Thyroid gland (tissue), 4 donors: ENCODE measurements around the gene FBXL20. TPM values are rescaled to one million over a fixed set of nuclear protein-coding genes. Genes with fewer than 3 reads are reported as not detected.

ENCODE experiments used
- DNase-seq, 2 donors: peaks; one replicate each; pipeline ENCODE4 v3.0.0-alpha.2; 2019
- H3K27ac ChIP-seq, 3 donors: fragments of 200-600 bp; sonication (generic); 1 replicate in 2 of 3; 2 replicates in 1 of 3; pipeline ENCODE4 v1.5.1; 2016 to 2019; ENCODE audit warnings: mild to moderate bottlenecking in 1 of 3, moderate library complexity in 1 of 3
- H3K27me3 ChIP-seq: fragments of 200-600 bp; sonication (generic); one replicate; pipeline ENCODE4 v1.5.1; 2019
- H3K36me3 ChIP-seq, 2 donors: fragments of 200-600 bp; sonication (generic); one replicate each; pipeline ENCODE4 v1.5.1; 2016 to 2019
- H3K4me1 ChIP-seq, 2 donors: fragments of 200-600 bp; sonication (generic); one replicate each; pipeline ENCODE4 v1.5.1; 2017 to 2019
- H3K4me3 ChIP-seq, 3 donors: fragments of 200-600 bp; sonication (generic); replicated peaks in 1 of 3; 1 replicate in 2 of 3; 2 replicates in 1 of 3; pipeline ENCODE4 v1.5.1; 2016; ENCODE audit warnings: mild to moderate bottlenecking in 1 of 3
- H3K9me3 ChIP-seq: fragments of 200-600 bp; sonication (generic); one replicate; pipeline ENCODE4 v1.5.1; 2017
- CTCF ChIP-seq, 6 experiments: fragments of 200-600 bp in 3 of 6; fragments of 450-650 bp in 3 of 6; sonication (generic) in 3 of 6; IDR thresholded peaks; one replicate each; pipeline ENCODE4 v1.5.1; 2016 to 2019; ENCODE audit warnings: antibody characterized with exemption in 6 of 6, mild to moderate bottlenecking in 2 of 6, inconsistent platforms in 1 of 6, moderate library complexity in 1 of 6
- POLR2A ChIP-seq, 2 donors: fragments of 450-650 bp; IDR thresholded peaks; one replicate each; pipeline ENCODE4 v1.6.1; 2017; ENCODE audit warnings: antibody characterized with exemption in 2 of 2, mild to moderate bottlenecking in 2 of 2, moderate library complexity in 1 of 2
- WGBS, 2 donors: methylation state at CpG; one replicate each; pipeline ENCODE4 v1.1.5; 2017; 5-methylcytosine and 5-hydroxymethylcytosine counted together
- intact Hi-C: fragments of 100-400 bp; cut with DNase I; formaldehyde crosslinking; loops from one replicate; pipeline ENCODE4 v1.15.1; 2023
- total RNA-seq, 4 donors: library from RNA; depleted of rRNA; stranded (reverse); fragments of >200 nt; gene quantifications; one replicate each; pipeline ENCODE4 v1.2.3, GENCODE V29; 2016

FBXL20 gene
- total RNA-seq, 4 donors from 2014 or later: 17.2 to 27.7 (median 22.2) TPM

- Histone ChIP-seq H3K4me3 (no peak overlapping the region), H3K27ac (no peak overlapping the region), H3K4me1 (peaks cover 0 to 7% of the 10 kb centered on the region in 2 donors), H3K9me3 (no peaks in the 10 kb centered on the region), H3K36me3 (no peaks in the 10 kb centered on the region), H3K27me3 (peaks cover 5% of the 10 kb centered on the region)
- no peak for TF ChIP-seq CTCF (IDR thresholded peaks at IDR 0.05)
- TF ChIP-seq POLR2A (IDR thresholded peaks at IDR 0.05): no peak
- DNase-seq: no peak
- WGBS, 2 donors: 49 to 55% methylated on average over 9 of the region's 10 CpGs
- intact Hi-C loops: loop anchor here (10.0 kb wide), 1 partner anchor 166 kb away; no protein-coding TSS in a partner anchor
These were observed 170.3 kb downstream of the FBXL20 start for GRCh38 chr17:39231091-39231561.

GRCh38 chr17:39230361-39230760 is 171.1 kb downstream of the FBXL20 start:
- no peaks in the 10 kb centered on the region for H3K9me3 ChIP-seq
- WGBS, 2 donors: 50 to 89% methylated on average over 1 of the region's 1 CpG
- peaks cover 13% of the 10 kb centered on the region for H3K27me3 ChIP-seq
- TF ChIP-seq POLR2A (IDR thresholded peaks at IDR 0.05) (no peak), CTCF (IDR thresholded peaks at IDR 0.05) (no peak)
- H3K4me3 ChIP-seq: no peak overlapping the region
- no peaks in the 10 kb centered on the region for H3K36me3 ChIP-seq
- H3K4me1 ChIP-seq: peaks cover 4 to 14% of the 10 kb centered on the region in 2 donors
- intact Hi-C loops: loop anchor here (10.0 kb wide), 1 partner anchor 166 kb away; no protein-coding TSS in a partner anchor
- DNase-seq: no peak
- no peak overlapping the region for H3K27ac ChIP-seq

DNA sequence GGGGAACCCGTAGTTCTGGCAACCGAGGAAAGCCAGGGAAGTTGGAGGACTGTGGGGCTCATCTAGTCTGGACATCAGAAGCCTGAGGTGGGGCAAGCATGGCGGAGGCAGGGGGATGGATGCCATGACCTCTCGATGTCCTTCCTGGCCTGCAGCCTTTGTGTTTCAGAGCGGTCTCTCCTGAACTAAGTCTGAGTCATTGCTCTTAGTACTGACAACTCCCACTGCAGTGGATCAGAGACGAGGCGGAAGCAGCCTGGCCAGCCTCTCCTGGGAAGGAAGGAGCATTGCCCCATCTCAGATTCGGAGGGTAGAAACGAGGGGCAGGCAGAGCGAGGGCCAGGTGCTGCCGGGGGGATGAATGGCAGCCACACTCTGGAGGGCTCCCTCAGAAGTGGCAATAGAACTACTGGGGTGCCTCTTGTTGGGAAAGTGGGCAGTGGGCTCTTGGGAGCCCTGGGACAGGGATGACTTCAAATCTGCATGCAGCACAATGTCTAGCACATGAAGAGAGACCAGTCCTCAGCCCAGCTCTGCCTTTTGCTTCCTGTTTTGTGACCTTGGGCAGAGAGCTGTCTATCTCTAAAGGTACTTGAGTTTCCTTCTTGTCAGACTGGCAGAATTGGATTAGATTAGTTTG is 172.0 kb downstream of the FBXL20 start:
- no peaks in the 10 kb centered on the region for H3K36me3 ChIP-seq
- intact Hi-C loops: no loop called here
- TF ChIP-seq POLR2A (IDR thresholded peaks at IDR 0.05): no peak
- TF ChIP-seq CTCF (IDR thresholded peaks at IDR 0.05): no peak
- H3K4me3 ChIP-seq: no peak overlapping the region
- H3K27me3 ChIP-seq: peaks cover 18% of the 10 kb centered on the region
- DNase-seq: no peak
- H3K4me1 ChIP-seq: peaks cover 9 to 23% of the 10 kb centered on the region in 2 donors
- no peaks in the 10 kb centered on the region for H3K9me3 ChIP-seq
- 54 to 72% methylated on average over 9 to 11 of the region's 11 CpGs for WGBS, 2 donors
- no peak overlapping the region for H3K27ac ChIP-seq

- WGBS, 2 donors: 81 to 92% methylated on average over 2 of the region's 2 CpGs
- intact Hi-C loops: no loop called here
These were observed 174.0 kb downstream of the FBXL20 start for GRCh38 chr17:39227364-39227919.

More at GRCh38 chr17:39227364-39227919, 174.0 kb downstream of the FBXL20 start:
- Histone ChIP-seq H3K4me1 (peaks cover 9 to 23% of the 10 kb centered on the region in 2 donors), H3K27ac (no peak overlapping the region), H3K27me3 (peaks cover 18% of the 10 kb centered on the region), H3K9me3 (no peaks in the 10 kb centered on the region), H3K36me3 (no peaks in the 10 kb centered on the region), H3K4me3 (no peak overlapping the region)
- no peak for TF ChIP-seq CTCF (IDR thresholded peaks at IDR 0.05)
- TF ChIP-seq POLR2A (IDR thresholded peaks at IDR 0.05): no peak
- no peak for DNase-seq
